Activated CD4-positive, alpha-beta T cell treated with anti-CD3 and anti-CD28 coated beads, Interleukin-2, Interleukin-4, amounts not matched to agents 100 ng/mL and 50 ng/mL, durations not matched to agents 16 hours and 8 hours (primary cell): ENCODE results near the gene TGFBR2.

Experiments used
- DNase-seq: peaks from one replicate; pipeline ENCODE4 v3.0.0-alpha.2; 2020; ENCODE audit warnings: low spot score

The TGFBR2 gene

DNA sequence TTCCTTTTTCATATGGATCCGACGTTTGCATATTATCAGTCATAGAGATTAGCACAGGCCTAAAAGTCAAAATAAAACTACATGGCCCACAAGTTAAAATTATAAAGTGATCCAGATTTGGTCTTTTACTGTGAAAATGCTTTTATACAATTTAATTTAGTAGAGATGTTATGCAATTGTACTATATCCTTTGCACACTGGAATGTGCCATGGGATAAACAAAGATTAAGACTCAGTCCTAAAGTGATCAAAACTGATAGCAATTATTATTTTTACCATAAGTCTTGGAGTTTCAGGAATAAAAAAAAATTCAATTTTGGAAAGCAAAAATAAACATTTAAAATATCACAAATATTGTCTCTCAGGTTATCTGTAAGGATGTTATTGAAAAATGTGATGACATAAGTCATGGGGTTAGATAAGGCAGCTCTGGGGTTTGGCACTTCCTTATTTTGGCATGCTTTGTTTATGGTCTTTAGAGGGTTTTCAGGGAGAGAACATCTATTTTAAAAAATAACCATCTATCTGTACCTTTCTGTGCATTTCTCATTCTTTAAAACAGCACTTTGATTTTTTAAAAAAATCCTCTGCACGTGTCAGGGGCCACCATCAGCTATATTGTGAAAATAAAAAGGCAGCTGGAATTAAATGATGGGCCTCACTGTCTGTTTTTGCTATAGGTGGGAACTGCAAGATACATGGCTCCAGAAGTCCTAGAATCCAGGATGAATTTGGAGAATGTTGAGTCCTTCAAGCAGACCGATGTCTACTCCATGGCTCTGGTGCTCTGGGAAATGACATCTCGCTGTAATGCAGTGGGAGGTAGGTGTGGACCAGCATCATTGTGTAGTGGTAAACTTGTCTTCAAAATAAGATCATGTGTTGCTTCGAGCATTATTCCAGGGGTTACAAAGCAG is 67.3 kb downstream of the TGFBR2 start:
- no peak for DNase-seq

- no peak for DNase-seq
Measured at GRCh38 chr3:30675006-30675405, 68.6 kb downstream of the TGFBR2 start.

DNA sequence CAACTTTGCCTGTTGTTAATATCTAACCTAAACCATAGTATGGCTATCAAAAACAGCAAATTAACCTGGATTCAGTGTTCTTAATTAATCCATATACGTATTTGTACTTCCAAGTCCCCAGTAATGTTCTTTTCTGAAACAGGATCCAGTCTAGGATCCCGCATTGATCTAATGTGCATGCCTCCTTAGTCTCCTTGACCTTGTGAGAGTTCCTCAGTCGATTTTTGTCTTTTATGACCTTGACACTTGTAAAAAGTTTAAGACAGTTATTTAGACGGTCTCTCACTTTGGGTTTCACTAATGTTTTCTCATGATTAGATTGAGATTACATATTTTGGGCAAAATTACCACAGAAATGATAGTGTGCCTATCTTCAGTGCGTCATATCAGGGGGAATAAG is 69.4 kb downstream of the TGFBR2 start:
- DNase-seq, result no peak

DNA sequence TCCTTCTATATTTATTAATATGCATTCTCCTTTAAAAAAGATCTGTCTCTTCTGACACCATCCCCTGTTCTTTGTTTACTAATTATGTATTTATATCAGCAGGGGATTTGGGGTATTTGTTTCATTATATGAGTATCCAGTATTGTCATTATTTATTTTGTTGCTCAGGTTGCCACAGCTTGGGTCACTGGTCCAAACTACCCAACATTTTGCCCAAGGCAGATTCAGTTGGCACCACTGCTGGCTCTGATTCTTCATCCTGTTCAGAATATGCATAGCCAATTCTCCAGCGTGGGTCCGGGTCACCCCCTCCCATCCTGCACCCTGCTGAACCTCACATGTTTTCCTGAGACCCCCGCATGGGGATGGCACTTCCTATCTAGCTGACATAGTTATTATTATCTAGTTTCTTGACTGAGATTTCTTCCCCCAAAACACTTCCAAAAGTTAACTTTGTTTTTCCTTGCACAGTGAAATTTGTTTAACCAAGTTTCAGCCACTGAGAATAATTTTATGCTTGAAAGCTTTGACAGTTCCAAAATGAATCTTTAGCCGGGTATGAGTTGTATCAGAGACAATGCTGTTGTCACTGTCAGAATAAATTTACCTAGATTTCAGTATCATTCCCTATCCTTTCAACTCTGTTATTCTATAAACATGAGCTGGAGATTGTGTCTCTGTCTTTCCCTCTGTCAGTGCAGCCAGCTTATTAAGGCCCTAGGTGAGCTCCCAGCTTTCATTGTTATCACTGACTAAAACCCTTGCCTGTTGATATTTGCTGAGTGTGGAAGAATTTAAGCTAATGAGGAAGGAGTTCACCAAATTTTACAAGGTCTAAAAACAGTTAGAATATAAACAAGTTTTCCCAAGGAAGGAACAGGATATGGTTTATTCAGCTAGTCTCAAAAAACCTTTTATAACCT is 70.3 kb downstream of the TGFBR2 start:
- DNase-seq, result no peak

GRCh38 chr3:30677347-30677685 is 70.9 kb downstream of the TGFBR2 start:
- no peak for DNase-seq

DNA sequence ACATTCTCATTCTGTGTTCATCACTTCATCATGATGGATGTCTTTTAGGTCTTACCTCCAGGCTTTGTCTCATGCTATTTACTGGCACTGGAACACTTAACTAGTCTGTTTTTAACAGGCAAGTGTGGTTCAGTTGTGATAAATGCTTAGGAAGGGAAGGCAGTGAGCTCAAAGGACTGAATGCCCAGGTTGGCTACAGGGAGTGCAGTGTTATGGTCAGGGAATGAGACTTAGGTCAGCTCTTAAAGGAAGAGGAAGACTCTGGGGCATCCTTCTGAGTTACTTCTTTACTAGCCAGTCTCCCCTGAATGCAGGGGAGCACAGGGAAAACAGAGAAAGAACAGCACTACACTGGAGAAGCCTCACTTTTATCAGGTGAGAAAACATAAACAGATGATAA is 72.6 kb downstream of the TGFBR2 start:
- no peak for DNase-seq

- DNase-seq, result no peak
Measured at GRCh38 chr3:30680789-30681648, 74.6 kb downstream of the TGFBR2 start.

DNA sequence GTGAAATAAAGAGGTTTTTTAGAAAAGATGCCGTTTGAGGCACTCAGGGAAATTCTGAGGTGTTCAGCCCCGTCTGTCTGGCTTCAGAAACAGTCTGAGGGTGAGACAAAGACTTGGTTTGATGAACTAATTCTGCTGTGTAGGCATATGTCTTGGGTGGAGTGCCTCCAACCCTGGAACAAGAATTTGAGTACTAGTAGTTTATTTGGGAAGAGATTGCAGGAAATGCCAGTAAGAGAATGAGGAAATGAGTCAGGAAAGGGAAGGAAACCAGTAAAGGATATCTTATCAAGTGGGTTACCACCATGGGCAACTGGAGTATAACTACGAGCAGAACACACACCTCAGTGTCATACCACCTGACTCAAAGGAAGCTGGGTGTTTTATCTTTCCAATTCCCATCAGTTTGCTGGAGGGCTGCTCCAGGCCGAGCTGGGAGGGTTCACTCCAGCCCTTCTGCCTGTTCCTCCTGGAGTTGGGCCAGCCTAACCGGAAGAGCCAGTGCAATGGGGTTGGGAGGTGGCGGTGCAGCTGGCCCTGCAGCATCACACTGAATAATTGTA is 75.3 kb downstream of the TGFBR2 start:
- DNase-seq, result no peak

DNA sequence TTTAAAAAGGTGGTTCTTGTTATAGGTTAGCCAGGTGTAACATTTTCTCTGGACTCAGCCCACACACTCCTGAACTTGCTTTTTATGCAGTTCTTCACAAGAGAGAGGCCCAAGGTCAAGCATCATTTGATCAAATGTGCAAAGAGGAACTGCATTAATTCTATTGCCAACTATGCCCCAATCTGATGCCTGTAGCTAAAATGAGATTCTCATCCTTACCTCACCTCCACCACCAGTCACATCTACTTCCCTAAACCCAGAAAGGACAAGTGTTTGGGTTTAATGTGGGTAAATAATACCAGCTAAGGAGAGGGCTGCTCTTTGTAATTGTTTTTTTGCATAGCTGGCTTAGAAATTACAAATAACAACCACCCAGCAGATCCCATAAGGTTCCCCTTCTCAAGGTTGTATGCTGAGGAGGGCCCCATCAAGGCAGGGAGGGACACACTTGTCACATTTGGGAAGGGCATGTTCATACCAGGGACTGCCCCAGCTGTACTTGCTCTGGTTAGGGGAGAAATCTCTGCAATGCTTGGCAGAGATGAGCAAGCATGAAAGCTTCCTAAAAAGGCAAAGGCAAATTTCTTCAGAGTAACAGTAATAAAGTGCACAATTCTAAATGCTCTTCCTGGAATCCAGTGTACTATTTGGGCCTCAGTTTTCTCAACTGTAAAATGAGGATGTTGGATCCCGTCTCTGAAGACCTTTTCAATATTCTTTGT is 76.2 kb downstream of the TGFBR2 start:
- peak; percentile 50 for DNase-seq

DNA sequence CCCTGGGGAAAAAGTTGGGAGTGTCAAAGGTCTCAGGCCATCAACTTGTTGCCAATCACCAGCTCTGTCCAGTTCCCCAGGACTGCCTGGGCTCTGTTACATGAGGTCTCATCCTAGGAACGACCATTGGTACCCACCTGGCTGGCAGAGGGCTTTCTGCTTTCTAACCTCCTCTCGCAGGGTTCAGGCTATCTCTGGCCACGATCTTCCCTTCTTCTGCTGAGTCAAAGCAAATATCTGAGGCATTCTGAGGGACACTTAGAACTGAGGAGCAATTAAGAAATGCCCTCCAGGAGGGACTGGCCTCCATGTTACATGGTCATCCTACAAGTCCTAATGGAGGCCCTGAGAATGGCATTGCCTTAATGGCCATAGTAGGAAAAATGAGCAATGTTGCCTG is 77.4 kb downstream of the TGFBR2 start:
- no peak for DNase-seq

DNA sequence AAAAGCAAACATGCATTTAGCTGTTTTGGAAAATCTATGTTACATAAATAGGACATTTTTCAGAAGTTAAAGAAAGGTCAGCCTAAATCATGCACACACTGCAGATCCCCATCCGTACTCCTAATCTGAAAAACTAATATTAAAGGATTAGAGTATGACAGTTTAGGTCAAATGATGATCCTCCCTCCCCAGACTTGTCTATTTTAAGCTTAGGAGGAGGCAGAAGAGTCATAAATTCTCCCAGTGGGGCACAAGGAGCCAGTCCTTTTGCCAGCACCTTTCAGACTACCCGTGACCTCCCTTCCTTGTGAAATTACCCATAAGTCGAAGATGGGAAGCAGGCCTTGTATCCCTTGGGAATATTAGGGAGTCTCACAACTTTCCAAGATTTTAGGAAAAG is 78.0 kb downstream of the TGFBR2 start:
- no peak for DNase-seq

DNA sequence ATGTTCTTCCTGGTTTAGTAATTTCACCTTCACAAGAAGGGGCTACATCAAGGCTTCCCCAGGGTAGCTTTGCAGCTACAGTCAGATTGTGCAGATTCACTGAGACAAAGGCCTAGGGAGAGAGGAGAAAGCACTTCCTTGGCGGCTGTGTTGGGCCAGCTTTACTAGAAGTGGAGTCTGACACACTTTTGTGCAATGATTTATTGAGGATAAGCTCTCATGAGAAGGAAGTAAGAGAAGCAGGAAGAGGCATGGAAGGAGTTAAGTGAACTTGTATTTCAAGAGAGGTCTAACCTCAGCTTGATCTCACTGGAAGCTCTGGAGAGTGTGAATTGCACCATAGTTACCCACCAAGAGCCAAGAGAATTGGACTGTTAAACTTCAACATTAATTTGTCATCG is 78.9 kb downstream of the TGFBR2 start:
- DNase-seq, result peak; percentile 69

- DNase-seq, result no peak
Measured at GRCh38 chr3:30686176-30686575, 79.8 kb downstream of the TGFBR2 start.

- DNase-seq, result no peak
Measured at GRCh38 chr3:30686799-30687198, 80.4 kb downstream of the TGFBR2 start.

GRCh38 chr3:30687930-30688570 is 81.6 kb downstream of the TGFBR2 start:
- no peak for DNase-seq

DNA sequence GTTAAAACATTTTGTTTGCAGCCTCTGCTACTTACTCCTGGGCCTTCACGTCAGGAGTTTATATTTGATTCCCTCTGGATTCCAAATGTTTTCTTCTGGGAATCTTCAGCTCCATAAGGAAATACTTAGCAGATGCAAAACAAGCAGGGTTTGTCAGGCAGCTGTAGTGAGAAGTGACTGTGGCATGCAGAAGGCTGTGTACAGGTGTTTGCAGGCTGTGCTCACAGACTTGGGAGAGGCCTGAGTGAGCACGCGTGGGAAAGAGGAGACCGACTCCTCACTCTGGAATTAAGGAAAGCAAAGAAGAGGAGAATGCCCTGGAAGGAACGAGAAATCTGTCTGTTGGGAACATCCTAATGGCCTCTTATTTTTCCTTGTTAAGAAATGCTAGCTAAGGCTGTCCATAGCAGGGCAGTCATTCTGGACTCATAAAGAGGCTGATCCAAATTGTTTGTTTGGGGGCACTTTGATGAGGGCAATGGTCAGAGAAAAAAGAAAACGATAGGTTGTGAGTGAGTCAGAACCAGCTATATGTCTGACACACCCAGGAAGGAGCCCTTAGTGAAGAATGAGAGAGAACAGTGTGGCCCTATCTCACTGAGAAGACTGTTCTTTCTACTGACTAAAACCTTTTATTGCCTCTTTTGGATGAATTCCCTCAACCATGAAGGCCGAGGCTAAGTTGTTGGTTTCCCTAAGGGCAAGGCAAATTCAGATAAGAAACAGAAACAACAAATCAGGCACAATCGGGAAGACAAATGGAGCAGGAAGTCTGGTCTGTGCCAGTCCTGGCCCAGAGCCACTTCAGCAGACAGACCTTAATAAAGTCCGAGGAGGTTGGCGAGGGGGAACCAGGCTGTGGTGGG is 82.6 kb downstream of the TGFBR2 start:
- peak; percentile 48 for DNase-seq

DNA sequence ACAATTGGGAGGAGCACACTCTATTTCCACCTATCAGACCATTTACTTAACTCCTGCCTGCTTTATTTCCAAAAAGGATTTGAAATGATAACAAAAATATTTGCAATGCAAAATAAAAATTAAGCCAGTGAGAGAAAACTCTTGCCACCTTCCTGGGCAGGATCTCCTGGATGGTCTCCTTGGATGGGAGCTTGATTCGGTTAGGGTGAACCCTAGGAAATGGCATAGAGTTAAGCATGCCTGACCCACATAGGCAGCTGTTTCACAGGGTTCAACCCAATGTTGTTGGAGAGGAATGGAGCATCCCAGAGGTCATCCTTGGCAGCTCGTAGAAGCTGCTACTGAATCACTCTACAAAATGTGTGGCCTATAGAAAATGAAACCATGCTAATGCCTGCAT is 83.8 kb downstream of the TGFBR2 start:
- no peak for DNase-seq

DNA sequence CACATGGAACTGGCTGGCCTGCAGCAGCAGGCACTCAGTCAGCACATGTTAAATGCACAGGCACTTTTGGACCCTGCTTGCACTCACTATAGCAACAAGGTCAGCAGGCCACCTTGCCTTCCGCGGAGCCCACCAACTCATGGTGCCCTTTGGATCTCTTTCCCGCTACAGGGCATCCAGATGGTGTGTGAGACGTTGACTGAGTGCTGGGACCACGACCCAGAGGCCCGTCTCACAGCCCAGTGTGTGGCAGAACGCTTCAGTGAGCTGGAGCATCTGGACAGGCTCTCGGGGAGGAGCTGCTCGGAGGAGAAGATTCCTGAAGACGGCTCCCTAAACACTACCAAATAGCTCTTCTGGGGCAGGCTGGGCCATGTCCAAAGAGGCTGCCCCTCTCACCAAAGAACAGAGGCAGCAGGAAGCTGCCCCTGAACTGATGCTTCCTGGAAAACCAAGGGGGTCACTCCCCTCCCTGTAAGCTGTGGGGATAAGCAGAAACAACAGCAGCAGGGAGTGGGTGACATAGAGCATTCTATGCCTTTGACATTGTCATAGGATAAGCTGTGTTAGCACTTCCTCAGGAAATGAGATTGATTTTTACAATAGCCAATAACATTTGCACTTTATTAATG is 85.0 kb downstream of the TGFBR2 start:
- DNase-seq, result no peak

DNA sequence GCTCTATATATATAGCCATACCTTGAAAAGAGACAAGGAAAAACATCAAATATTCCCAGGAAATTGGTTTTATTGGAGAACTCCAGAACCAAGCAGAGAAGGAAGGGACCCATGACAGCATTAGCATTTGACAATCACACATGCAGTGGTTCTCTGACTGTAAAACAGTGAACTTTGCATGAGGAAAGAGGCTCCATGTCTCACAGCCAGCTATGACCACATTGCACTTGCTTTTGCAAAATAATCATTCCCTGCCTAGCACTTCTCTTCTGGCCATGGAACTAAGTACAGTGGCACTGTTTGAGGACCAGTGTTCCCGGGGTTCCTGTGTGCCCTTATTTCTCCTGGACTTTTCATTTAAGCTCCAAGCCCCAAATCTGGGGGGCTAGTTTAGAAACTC is 85.5 kb downstream of the TGFBR2 start:
- no peak for DNase-seq
